HUES48 (cell line): ENCODE data around the gene PAOX.

Experiments used
- H3K27ac ChIP-seq: one replicate; pipeline ENCODE4 v1.7.0; 2013; ENCODE audit warnings: low read depth, low read length, inconsistent platforms
- H3K27me3 ChIP-seq: 2 replicates; pipeline ENCODE4 v1.6.1; 2013; ENCODE audit warnings: mild to moderate bottlenecking, low read length; ENCODE audit not compliant: control insufficient read depth, insufficient read depth
- H3K36me3 ChIP-seq: 2 replicates; pipeline ENCODE4 v1.6.1; 2013; ENCODE audit warnings: low read length; ENCODE audit not compliant: control insufficient read depth, insufficient read depth
- H3K4me1 ChIP-seq: 2 replicates; pipeline ENCODE4 v1.6.1; 2013; ENCODE audit warnings: mild to moderate bottlenecking, low read length; ENCODE audit not compliant: control insufficient read depth, insufficient read depth
- H3K4me3 ChIP-seq: 2 replicates; pipeline ENCODE4 v1.5.1; 2013; ENCODE audit warnings: mild to moderate bottlenecking, low read depth, low read length
- H3K9ac ChIP-seq: 2 replicates; pipeline ENCODE4 v1.6.1; 2013; ENCODE audit warnings: mild to moderate bottlenecking, low read depth, low read length, moderate library complexity
- H3K9me3 ChIP-seq: 2 replicates; pipeline ENCODE4 v1.6.1; 2013; ENCODE audit warnings: low read length; ENCODE audit not compliant: control insufficient read depth, insufficient read depth

Gene PAOX

DNA sequence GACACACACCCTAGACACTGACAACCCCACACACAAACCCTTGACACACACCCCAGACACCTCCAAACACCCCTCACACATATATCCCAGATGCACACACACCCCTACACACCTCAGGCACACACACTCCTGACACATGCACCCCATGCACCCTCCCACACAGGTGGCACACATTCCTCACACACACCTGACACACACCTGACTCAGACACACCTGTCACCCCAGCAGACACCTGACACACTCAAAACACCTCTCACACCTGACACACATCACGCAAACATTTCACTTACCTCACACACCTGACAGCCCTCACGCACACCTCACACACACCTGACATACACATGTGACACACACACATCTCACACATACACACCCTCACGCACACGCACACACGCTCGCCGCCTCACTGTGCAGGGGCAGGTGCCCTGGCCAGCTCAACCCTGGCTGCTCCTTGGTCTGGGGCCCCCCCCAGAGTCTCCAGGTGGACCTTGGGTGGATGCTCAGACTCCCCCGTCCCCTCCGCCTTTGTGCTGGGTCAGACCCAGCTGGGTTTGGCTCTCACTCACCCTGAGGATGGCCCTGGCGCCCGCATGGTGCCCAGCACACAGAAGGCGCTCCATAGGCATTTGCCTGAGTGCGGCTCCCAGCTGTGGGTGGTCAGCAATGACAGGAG, 39.2 kb upstream of the PAOX start:
- peaks cover 30% of the 10 kb centered on the region for H3K27me3 ChIP-seq
- no peaks in the 10 kb centered on the region for H3K36me3 ChIP-seq
- H3K4me1 ChIP-seq: no peaks in the 10 kb centered on the region
- no peaks in the 10 kb centered on the region for H3K9me3 ChIP-seq
- no peak overlapping the region for H3K27ac ChIP-seq
- H3K4me3 ChIP-seq: no peak overlapping the region
- H3K9ac ChIP-seq: no peak overlapping the region

- no peaks in the 10 kb centered on the region for H3K36me3 ChIP-seq
- H3K4me1 ChIP-seq: no peaks in the 10 kb centered on the region
- no peak overlapping the region for H3K27ac ChIP-seq
- no peak overlapping the region for H3K9ac ChIP-seq
- H3K4me3 ChIP-seq: no peak overlapping the region
- no peaks in the 10 kb centered on the region for H3K9me3 ChIP-seq
- peaks cover 9% of the 10 kb centered on the region for H3K27me3 ChIP-seq
Measured at GRCh38 chr10:133341983-133342382, 37.1 kb upstream of the PAOX start.

DNA sequence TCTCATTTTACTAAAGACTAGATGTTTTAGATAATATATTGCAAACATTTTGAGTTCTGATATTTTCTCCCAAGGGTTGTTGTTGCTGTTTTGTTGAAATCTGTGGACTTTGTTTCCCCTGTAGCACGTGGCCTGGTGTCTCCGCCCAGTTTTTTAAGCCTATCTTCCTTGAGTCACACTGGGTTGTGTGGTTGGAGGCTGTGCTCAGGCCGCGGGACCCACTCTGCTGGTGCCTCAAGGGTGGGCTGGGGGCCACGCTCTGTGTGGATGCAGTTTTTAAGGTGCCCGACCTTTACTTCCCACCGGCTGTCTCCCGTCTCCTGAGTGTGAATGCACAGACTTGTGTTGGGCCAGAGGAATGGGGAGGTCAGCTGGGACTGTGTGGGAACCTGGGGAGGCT, 36.1 kb upstream of the PAOX start:
- Histone ChIP-seq H3K4me3 (no peak overlapping the region), H3K9me3 (no peaks in the 10 kb centered on the region), H3K36me3 (no peaks in the 10 kb centered on the region), H3K4me1 (no peaks in the 10 kb centered on the region), H3K27ac (no peak overlapping the region), H3K9ac (no peak overlapping the region), H3K27me3 (no peaks in the 10 kb centered on the region; the same call in 1 of the 2 replicates)

- Histone ChIP-seq H3K36me3 (no peaks in the 10 kb centered on the region), H3K4me1 (no peaks in the 10 kb centered on the region), H3K4me3 (no peak overlapping the region), H3K9ac (no peak overlapping the region), H3K9me3 (no peaks in the 10 kb centered on the region), H3K27ac (no peak overlapping the region), H3K27me3 (no peaks in the 10 kb centered on the region; the same call in 1 of the 2 replicates)
Measured at GRCh38 chr10:133343558-133343957, 35.5 kb upstream of the PAOX start.

GRCh38 chr10:133344236-133344635, 34.8 kb upstream of the PAOX start:
- no peaks in the 10 kb centered on the region for H3K36me3 ChIP-seq
- H3K9me3 ChIP-seq: no peaks in the 10 kb centered on the region
- no peaks in the 10 kb centered on the region for H3K4me1 ChIP-seq

DNA sequence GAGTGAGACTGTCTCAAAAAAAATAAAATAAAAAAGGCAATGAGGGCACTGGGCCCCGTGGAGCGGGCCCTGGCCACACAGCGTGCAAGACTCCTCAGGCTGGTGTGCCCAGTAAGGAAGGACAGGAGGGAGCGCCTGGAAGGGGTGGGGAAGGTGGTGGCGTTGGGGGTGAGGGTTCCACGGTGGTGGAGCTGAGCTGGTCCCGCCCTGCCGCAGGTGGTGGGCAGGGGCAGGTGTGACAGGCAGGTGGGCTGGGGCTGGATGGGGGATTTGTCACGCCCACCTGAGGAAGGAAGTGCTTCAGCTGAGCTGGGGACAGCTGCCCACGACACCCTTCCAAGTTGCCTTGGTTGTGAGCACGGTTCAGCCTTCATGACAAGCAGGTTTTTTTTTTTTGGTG, 32.6 kb upstream of the PAOX start:
- H3K27me3 ChIP-seq: no peaks in the 10 kb centered on the region; the same call in 1 of the 2 replicates
- no peaks in the 10 kb centered on the region for H3K36me3 ChIP-seq
- H3K9me3 ChIP-seq: no peaks in the 10 kb centered on the region
- no peak overlapping the region for H3K4me3 ChIP-seq
- H3K27ac ChIP-seq: no peak overlapping the region
- no peaks in the 10 kb centered on the region; the same call in 1 of the 2 replicates for H3K4me1 ChIP-seq
- no peak overlapping the region for H3K9ac ChIP-seq

More at GRCh38 chr10:133344236-133344635, 34.8 kb upstream of the PAOX start:
- no peaks in the 10 kb centered on the region; the same call in 1 of the 2 replicates for H3K27me3 ChIP-seq
- H3K27ac ChIP-seq: no peak overlapping the region
- H3K9ac ChIP-seq: no peak overlapping the region
- no peak overlapping the region for H3K4me3 ChIP-seq

- H3K27me3 ChIP-seq: no peaks in the 10 kb centered on the region
- no peak overlapping the region for H3K9ac ChIP-seq
- no peak overlapping the region for H3K4me3 ChIP-seq
- no peak overlapping the region for H3K27ac ChIP-seq
- no peaks in the 10 kb centered on the region for H3K9me3 ChIP-seq
- H3K4me1 ChIP-seq: no peaks in the 10 kb centered on the region; the same call in 1 of the 2 replicates
- H3K36me3 ChIP-seq: no peaks in the 10 kb centered on the region
Measured at GRCh38 chr10:133347710-133348517, 31.1 kb upstream of the PAOX start.

GRCh38 chr10:133349160-133349568, 29.9 kb upstream of the PAOX start:
- Histone ChIP-seq H3K9ac (no peak overlapping the region), H3K4me3 (no peak overlapping the region), H3K36me3 (no peaks in the 10 kb centered on the region), H3K9me3 (no peaks in the 10 kb centered on the region), H3K27ac (no peak overlapping the region), H3K27me3 (no peaks in the 10 kb centered on the region), H3K4me1 (no peaks in the 10 kb centered on the region; the same call in 1 of the 2 replicates)

DNA sequence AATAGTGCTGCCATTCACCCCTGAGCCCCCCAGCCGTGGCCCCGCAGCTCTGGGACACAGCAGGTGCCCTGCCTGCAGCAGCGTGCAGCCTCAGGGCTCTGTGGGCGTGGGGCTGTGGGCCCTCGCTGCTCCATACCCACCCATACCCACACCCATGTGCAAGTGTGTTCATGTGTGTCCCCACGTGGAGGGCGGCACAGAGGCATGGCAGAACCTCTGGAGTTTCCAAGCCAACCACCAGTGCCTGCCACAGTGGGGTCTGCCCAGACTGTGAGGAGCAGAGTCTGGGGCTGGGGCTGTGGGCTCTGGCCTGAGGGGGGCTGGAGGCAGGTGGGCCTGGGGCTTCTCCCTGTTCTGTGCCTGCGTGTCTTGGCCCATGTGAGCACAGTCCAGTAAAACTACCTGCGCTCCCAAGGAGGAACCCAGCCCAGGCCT, 29.5 kb upstream of the PAOX start:
- Histone ChIP-seq H3K9ac (no peak overlapping the region), H3K4me1 (no peaks in the 10 kb centered on the region; the same call in 1 of the 2 replicates), H3K9me3 (no peaks in the 10 kb centered on the region), H3K4me3 (no peak overlapping the region), H3K27me3 (no peaks in the 10 kb centered on the region), H3K36me3 (no peaks in the 10 kb centered on the region), H3K27ac (no peak overlapping the region)

DNA sequence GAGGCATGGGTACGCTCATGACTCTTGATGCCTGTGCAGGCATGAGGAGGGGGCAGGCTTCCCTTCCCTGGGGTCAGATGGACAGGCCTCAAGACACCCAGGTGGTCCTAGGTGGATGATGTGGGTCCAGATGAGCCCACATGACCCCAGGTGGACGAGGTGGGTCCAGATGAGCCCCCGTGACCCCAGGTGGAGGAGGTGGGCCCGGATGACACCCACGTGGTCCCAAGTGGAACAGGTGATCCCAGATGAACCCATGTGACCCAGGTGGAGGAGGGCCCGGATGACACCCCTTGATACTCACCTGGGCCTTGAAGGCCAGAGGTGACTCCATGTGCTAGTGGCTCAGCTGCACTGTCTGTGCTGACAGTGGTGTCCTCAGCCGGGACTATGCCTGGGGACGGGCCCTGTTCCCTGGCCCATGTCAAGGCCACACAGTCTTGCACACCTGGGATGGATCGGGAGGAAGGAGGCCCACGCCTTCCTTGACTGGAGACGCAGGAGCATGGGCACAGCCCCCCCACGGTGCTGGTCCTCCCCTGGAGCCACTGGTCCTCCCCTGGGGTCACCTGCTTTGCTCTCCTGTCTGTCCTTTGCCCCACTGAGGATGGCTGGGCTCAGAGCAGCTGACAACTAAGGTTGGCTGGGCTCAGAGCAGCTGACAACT, 28.6 kb upstream of the PAOX start:
- no peaks in the 10 kb centered on the region for H3K27me3 ChIP-seq
- H3K27ac ChIP-seq: no peak overlapping the region
- H3K4me3 ChIP-seq: no peak overlapping the region
- 0 out of 2 replicates have a peak, but pooled peaks cover 1% of the 10 kb centered on the region for H3K36me3 ChIP-seq
- no peaks in the 10 kb centered on the region for H3K9me3 ChIP-seq
- H3K9ac ChIP-seq: no peak overlapping the region
- H3K4me1 ChIP-seq: no peaks in the 10 kb centered on the region; the same call in 1 of the 2 replicates
